22Rv1 (cell line): ENCODE data around the gene SLC4A2.

Source experiments
- ZFX ChIP-seq: fragments of 450-650 bp; IDR thresholded peaks from 2 replicates; pipeline ENCODE4 v1.6.1; 2017; ENCODE audit warnings: antibody characterized with exemption, borderline replicate concordance
- TF ChIP-seq, protein P1 (sequence below): fragments of 450-650 bp; IDR thresholded peaks from 2 replicates; pipeline ENCODE4 v1.5.1; 2017; ENCODE audit warnings: mild to moderate bottlenecking

DNA sequence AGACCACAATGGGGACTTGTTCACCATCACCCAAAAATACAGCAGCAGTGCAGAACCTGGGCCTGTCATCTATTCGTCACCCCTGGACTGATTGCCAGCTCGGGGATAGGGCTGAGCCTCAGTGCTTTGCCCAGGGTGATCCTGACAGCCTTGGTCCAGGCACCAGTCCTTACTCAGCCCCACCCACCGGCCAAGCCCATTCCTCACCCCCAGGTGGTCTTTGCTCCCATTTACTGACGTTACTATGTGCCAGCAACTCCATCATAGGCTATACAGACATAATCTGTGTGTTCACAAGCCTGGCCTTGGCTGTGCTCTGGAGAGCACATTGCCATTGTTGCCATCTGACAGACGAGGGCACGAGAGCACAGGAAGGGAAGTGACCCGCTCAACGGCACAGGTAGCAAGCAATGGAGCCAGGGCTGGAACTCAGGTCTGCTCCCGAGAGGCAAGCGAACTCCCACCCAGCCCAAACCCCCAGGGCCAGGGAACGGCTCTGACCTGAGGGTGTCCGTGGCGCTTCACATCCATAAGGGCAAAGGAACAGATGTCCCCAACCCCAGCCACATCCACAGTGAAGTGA is 41.9 kb upstream of the SLC4A2 start:
- TF ChIP-seq, protein P1, sequence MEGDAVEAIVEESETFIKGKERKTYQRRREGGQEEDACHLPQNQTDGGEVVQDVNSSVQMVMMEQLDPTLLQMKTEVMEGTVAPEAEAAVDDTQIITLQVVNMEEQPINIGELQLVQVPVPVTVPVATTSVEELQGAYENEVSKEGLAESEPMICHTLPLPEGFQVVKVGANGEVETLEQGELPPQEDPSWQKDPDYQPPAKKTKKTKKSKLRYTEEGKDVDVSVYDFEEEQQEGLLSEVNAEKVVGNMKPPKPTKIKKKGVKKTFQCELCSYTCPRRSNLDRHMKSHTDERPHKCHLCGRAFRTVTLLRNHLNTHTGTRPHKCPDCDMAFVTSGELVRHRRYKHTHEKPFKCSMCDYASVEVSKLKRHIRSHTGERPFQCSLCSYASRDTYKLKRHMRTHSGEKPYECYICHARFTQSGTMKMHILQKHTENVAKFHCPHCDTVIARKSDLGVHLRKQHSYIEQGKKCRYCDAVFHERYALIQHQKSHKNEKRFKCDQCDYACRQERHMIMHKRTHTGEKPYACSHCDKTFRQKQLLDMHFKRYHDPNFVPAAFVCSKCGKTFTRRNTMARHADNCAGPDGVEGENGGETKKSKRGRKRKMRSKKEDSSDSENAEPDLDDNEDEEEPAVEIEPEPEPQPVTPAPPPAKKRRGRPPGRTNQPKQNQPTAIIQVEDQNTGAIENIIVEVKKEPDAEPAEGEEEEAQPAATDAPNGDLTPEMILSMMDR = no peak
- TF ChIP-seq ZFX = no peak
